Smooth muscle cell (in vitro differentiated cells): ENCODE results near the gene LMBR1. TPM values are rescaled to one million over a fixed set of nuclear protein-coding genes. Genes with fewer than 3 reads are reported as not detected.

Experiments used
- DNase-seq: peaks from one replicate; lab custom pipeline; 2025; ENCODE audit not compliant: unreplicated experiment; lab: John Stamatoyannopoulos, UW
- H2AFZ ChIP-seq: fragments of 200-600 bp; sonication (generic); 2 replicates; pipeline ENCODE4 v1.6.0; 2016; ENCODE audit warnings: antibody characterized with exemption, low read depth, mild to moderate bottlenecking
- H3F3A ChIP-seq: fragments of 200-600 bp; sonication (generic); 2 replicates; pipeline ENCODE4 v1.6.0; 2017; ENCODE audit warnings: antibody characterized with exemption, low read depth
- H3K27ac ChIP-seq: fragments of 200-600 bp; sonication (generic); 2 replicates; pipeline ENCODE4 v1.5.1; 2016; ENCODE audit warnings: low read depth, mild to moderate bottlenecking
- H3K27me3 ChIP-seq: fragments of 200-600 bp; sonication (generic); 2 replicates; pipeline ENCODE4 v1.6.1; 2016; ENCODE audit warnings: low read depth, mild to moderate bottlenecking
- H3K36me3 ChIP-seq: fragments of 200-600 bp; sonication (generic); 2 replicates; pipeline ENCODE4 v1.5.1; 2016; ENCODE audit warnings: low read depth
- H3K4me1 ChIP-seq: fragments of 200-600 bp; sonication (generic); 2 replicates; pipeline ENCODE4 v1.5.1; 2016; ENCODE audit warnings: low read depth
- H3K4me2 ChIP-seq: fragments of 200-600 bp; sonication (generic); 2 replicates; pipeline ENCODE4 v1.6.0; 2016; ENCODE audit warnings: mild to moderate bottlenecking
- H3K4me3 ChIP-seq: fragments of 200-600 bp; sonication (generic); 2 replicates; pipeline ENCODE4 v1.5.1; 2016; ENCODE audit warnings: mild to moderate bottlenecking
- H3K79me2 ChIP-seq: fragments of 200-600 bp; sonication (generic); 2 replicates; pipeline ENCODE4 v1.6.0; 2016; ENCODE audit warnings: low read depth, mild to moderate bottlenecking
- H3K9ac ChIP-seq: fragments of 200-600 bp; sonication (generic); 2 replicates; pipeline ENCODE4 v1.6.0; 2016; ENCODE audit warnings: low read depth
- H3K9me3 ChIP-seq: fragments of 200-600 bp; sonication (generic); replicated peaks from 2 replicates; pipeline ENCODE4 v1.5.1; 2016; ENCODE audit warnings: low read depth
- H4K20me1 ChIP-seq: fragments of 200-600 bp; sonication (generic); 2 replicates; pipeline ENCODE4 v1.6.0; 2016; ENCODE audit warnings: low read depth
- CTCF ChIP-seq: fragments of 200-600 bp; sonication (generic); IDR thresholded peaks from 2 replicates; pipeline ENCODE4 v1.5.1; 2017; ENCODE audit warnings: borderline replicate concordance, mild to moderate bottlenecking, antibody characterized with exemption; ENCODE audit not compliant: insufficient read depth, poor library complexity, severe bottlenecking
- WGBS: methylation state at CpG from one replicate; pipeline ENCODE4 v1.1.7; 2016; ENCODE audit warnings: low lambda C conversion rate; 5-methylcytosine and 5-hydroxymethylcytosine counted together
- polyA plus RNA-seq: library from polyadenylated mRNA; unstranded; fragments of >200 nt; fragmentation: Nextera tagmentation; extraction: Ambion mirVana; gene quantifications from 2 replicates; pipeline ENCODE4 v1.2.1, GENCODE V29; 2016
- total RNA-seq: library from RNA; depleted of rRNA; stranded (reverse); fragments of >200 nt; gene quantifications from 2 replicates; pipeline ENCODE4 v1.2.3, GENCODE V29; 2014

The LMBR1 gene
- total and polyA plus RNA-seq, 2 experiments from 2014 or later: 9.7 to 30.3 TPM

- Histone ChIP-seq H3K4me2 (no peak overlapping the region), H3K27me3 (no peaks in the 10 kb centered on the region), H3K79me2 (no peaks in the 10 kb centered on the region), H3K36me3 (no peaks in the 10 kb centered on the region), H4K20me1 (no peaks in the 10 kb centered on the region), H3K27ac (no peak overlapping the region), H3K9ac (no peak overlapping the region), H3K4me3 (no peak overlapping the region), H3K4me1 (peaks cover 18% of the 10 kb centered on the region), H2AFZ (no peak overlapping the region), H3K9me3 (no peaks in the 10 kb centered on the region), H3F3A (no peaks in the 10 kb centered on the region)
- TF ChIP-seq CTCF: no peak
- DNase-seq: no peak
- WGBS: 65% methylated on average over 1 of the region's 1 CpG
These were observed 225.9 kb downstream of the LMBR1 start for GRCh38 chr7:156667110-156667426.

GRCh38 chr7:156666368-156667109 is 226.4 kb downstream of the LMBR1 start:
- Histone ChIP-seq H3K27me3 (no peaks in the 10 kb centered on the region), H2AFZ (no peak overlapping the region), H3K79me2 (no peaks in the 10 kb centered on the region), H3K9me3 (no peaks in the 10 kb centered on the region), H3K4me1 (peaks cover 18% of the 10 kb centered on the region), H3K4me2 (no peak overlapping the region), H3K27ac (no peak overlapping the region), H4K20me1 (no peaks in the 10 kb centered on the region), H3K9ac (no peak overlapping the region), H3F3A (no peaks in the 10 kb centered on the region), H3K36me3 (no peaks in the 10 kb centered on the region), H3K4me3 (no peak overlapping the region)
- TF ChIP-seq CTCF: no peak
- DNase-seq: no peak
- WGBS: 70% methylated on average over 8 of the region's 8 CpGs

GRCh38 chr7:156665101-156665500 is 227.9 kb downstream of the LMBR1 start:
- WGBS: 84% methylated on average over 4 of the region's 4 CpGs
- DNase-seq: no peak
- H2AFZ ChIP-seq: no peak overlapping the region

More at GRCh38 chr7:156665101-156665500, 227.9 kb downstream of the LMBR1 start:
- Histone ChIP-seq H3F3A (no peaks in the 10 kb centered on the region), H3K27me3 (no peaks in the 10 kb centered on the region), H3K4me3 (no peak overlapping the region), H3K4me2 (no peak overlapping the region), H4K20me1 (no peaks in the 10 kb centered on the region), H3K79me2 (no peaks in the 10 kb centered on the region), H3K9ac (no peak overlapping the region), H3K4me1 (peaks cover 18% of the 10 kb centered on the region), H3K36me3 (no peaks in the 10 kb centered on the region), H3K27ac (no peak overlapping the region), H3K9me3 (no peaks in the 10 kb centered on the region)
- no peak for TF ChIP-seq CTCF
